C4-2B (cell line): ENCODE results near the gene ERICH2.

Source experiments
- H3K27ac ChIP-seq: fragments of 450-650 bp; 2 replicates; pipeline ENCODE4 v1.5.1; 2017
- ZFX ChIP-seq: fragments of 450-650 bp; IDR thresholded peaks from 2 replicates; pipeline ENCODE4 v1.6.1; 2017
- TF ChIP-seq, protein P1 (sequence below): fragments of 450-650 bp; conservative IDR thresholded peaks from 2 replicates; pipeline ENCODE4 v1.5.1; 2017; ENCODE audit warnings: mild to moderate bottlenecking

The ERICH2 gene

DNA sequence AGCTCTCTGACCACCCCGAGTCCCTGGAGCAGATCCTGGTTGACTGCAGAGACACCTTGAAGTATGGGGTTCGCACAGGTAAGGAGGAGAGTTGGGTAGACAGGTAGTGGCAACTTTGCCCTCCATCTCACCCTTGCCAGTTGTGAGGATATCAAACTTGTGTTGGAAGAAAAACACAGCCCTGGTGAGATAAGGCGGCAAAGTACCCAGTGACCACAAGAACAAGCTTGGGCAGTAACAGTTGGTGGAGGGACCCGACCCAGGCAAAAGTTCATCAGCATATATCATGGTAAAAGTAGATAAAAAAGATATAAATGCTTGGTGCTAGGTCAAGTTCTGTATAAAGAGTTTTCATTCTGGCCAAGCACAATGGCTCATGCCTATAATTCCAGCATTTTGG is 60.9 kb downstream of the ERICH2 start:
- no peak for TF ChIP-seq ZFX
- TF ChIP-seq, protein P1, sequence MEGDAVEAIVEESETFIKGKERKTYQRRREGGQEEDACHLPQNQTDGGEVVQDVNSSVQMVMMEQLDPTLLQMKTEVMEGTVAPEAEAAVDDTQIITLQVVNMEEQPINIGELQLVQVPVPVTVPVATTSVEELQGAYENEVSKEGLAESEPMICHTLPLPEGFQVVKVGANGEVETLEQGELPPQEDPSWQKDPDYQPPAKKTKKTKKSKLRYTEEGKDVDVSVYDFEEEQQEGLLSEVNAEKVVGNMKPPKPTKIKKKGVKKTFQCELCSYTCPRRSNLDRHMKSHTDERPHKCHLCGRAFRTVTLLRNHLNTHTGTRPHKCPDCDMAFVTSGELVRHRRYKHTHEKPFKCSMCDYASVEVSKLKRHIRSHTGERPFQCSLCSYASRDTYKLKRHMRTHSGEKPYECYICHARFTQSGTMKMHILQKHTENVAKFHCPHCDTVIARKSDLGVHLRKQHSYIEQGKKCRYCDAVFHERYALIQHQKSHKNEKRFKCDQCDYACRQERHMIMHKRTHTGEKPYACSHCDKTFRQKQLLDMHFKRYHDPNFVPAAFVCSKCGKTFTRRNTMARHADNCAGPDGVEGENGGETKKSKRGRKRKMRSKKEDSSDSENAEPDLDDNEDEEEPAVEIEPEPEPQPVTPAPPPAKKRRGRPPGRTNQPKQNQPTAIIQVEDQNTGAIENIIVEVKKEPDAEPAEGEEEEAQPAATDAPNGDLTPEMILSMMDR: no peak
- H3K27ac ChIP-seq: no peak overlapping the region

DNA sequence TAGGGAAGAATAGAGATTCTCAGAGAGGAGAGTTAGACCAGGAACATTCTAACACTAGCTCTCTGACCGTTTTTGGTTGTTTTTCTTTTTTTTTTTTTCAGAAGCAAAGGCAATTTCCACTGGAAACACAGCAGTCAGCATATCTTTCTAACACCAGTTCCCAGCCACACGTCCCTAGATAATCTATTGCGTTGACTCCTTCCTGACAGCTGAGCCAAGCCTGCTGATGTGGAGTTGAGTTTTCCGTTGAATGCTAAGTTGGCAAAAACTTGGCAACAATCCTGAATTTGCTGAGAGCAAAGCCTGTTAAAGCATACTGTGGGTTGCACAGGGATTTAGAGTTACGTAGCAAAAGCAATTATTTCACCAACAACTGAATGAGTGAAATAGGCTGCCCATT is 65.8 kb downstream of the ERICH2 start:
- no peak overlapping the region for H3K27ac ChIP-seq
- TF ChIP-seq, protein P1: no peak
- TF ChIP-seq ZFX: no peak

DNA sequence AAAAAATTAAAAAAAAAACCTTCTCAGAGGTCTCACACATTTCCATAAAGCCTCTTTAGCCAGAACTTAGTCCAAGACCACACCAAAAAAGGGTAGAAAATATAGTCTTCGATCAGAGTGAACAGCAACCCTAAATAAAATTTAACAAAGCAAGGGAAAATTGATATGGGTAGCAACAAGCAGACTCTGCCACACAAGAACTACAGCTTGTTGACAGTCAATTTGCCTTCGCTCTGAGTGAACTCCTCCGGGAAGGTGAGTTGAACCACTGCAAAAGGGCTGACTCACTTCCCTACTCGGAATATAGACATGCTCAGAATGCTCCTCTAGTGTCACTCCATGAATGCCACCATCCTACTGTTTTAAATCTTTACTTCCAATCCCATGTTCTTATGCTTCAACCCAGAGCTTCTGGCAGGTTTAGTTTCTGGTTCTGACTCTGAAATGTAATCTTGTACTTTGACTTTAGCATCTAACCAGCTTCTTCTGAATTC is 70.6 kb downstream of the ERICH2 start:
- TF ChIP-seq ZFX: no peak
- TF ChIP-seq, protein P1: no peak

DNA sequence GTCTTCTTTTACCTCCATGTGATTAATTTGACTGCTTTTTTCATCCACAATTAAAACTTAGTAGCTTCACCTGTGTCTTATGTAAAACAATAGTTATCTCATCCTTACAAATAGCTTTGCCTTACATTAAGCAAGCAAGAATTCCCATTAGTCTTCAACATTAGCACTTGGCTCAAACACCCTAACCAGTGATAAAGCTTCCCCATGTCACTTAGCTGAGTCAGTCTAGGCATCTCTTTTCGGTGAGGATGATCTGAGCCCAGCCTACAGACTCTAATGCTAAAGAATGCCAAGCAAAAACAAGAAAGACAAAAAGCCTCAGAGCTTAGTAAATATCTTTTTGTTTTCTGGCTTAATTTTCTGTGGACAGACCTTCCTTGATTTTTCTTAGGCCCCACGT is 72.6 kb downstream of the ERICH2 start:
- no peak for TF ChIP-seq ZFX
- TF ChIP-seq, protein P1: no peak
- H3K27ac ChIP-seq: no peak overlapping the region

More for the DNA sequence above, 70.6 kb downstream of the ERICH2 start:
- no peak overlapping the region for H3K27ac ChIP-seq

DNA sequence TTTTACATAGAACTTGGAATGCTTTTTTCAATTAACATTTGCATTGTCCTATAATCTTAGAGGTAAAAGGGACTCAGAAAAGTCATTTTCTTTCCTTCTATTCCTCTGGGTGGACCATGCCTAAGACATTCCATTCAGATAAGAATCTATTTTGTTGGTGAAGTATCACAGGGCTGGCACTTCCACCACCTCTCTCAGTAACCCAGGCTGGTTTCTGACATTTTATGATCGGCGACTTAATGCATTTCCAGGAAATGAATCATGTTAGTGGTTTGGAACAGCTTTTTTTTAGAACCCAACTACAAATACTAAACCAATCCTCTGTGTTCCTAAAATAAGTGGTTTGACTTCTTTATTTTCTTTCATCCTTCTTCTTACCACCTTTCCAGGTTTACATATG is 73.5 kb downstream of the ERICH2 start:
- TF ChIP-seq, protein P1: no peak
- no peak for TF ChIP-seq ZFX
- no peak overlapping the region for H3K27ac ChIP-seq

DNA sequence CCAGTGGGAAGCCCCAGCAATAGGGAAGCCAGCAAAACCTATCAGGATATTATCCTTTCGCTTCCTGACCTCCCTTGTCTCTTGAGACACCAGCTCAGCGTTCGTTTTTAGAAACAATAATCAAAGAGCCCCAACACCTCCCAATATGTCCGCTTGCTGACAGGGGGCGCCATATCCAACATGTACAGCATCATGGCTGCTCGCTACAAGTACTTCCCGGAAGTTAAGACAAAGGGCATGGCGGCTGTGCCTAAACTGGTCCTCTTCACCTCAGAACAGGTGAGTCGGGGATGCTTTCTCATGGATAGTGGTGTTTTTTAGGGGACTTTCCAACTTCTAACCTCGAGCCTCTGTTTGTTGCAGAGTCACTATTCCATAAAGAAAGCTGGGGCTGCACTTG is 75.2 kb downstream of the ERICH2 start:
- H3K27ac ChIP-seq: no peak overlapping the region
- TF ChIP-seq, protein P1: peak; percentile 31
- no peak for TF ChIP-seq ZFX

DNA sequence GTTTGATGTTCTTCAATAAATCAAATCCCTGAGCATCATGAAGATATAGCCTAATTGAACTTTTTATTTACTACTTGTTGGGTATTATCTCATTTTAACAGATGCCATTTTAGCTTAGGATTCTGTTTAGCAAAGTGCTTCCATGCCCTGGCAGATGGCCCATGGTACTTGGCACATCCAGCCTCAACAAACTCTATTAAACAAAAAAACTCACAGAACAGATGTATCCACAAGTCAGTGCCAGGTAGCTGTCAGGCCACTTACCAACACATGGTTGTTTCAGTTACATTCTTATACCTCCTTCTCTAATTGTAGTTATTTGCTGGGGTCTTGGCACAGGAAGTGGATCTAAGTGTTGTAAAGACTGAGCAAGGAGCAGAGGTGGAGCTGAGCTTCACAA is 76.1 kb downstream of the ERICH2 start:
- no peak overlapping the region for H3K27ac ChIP-seq
- no peak for TF ChIP-seq ZFX
- TF ChIP-seq, protein P1: no peak
